Brain pericyte (primary cell): ENCODE results near the gene FNDC11.
"Not testable (repeated sequence)": the region's sequence is repeated elsewhere in the genome, so short reads cannot be mapped to it uniquely, and the experiment has no call there.

ENCODE experiments used
- DNase-seq: peaks from one replicate; pipeline ENCODE4 v3.0.0-alpha.2; 2012; ENCODE audit warnings: low read depth, low spot score

Gene FNDC11

DNA sequence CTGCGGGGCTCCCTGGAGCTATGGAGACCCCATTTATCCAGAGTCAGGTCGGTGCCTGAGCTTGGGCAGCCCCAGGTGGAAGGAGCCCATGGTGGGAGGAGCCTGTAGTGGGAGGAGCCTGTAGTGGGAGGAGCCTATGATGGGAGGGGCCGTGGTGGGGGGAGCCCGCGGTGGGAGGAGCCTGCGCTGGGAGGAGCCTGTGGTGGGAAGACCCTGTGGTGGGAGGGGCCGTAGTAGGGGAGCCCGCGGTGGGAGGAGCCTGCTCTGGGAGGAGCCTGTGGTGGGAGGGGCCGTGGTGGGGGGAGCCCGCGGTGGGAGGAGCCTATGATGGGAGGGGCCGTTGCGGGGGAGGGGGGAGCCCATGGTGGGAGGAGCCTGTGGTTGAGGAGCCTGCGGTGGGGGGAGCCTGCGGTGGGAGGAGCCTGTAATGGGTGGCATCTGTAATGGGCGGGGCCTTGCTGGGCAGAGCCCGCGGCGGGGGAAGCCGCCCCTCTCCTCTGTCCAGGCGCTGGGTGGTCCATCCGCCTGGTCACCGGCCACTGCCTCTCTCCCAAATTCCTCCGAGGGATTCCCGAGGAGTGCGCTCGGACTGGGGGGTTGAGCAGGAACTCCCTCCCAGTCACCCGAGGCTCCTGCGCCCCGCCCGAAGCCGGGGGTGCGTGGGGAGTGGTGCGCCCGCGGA is 567 bp upstream of the FNDC11 start:
- DNase-seq = no peak

- no peak for DNase-seq
These were observed 661 bp downstream of the FNDC11 start for GRCh38 chr20:63554361-63555278.

DNA sequence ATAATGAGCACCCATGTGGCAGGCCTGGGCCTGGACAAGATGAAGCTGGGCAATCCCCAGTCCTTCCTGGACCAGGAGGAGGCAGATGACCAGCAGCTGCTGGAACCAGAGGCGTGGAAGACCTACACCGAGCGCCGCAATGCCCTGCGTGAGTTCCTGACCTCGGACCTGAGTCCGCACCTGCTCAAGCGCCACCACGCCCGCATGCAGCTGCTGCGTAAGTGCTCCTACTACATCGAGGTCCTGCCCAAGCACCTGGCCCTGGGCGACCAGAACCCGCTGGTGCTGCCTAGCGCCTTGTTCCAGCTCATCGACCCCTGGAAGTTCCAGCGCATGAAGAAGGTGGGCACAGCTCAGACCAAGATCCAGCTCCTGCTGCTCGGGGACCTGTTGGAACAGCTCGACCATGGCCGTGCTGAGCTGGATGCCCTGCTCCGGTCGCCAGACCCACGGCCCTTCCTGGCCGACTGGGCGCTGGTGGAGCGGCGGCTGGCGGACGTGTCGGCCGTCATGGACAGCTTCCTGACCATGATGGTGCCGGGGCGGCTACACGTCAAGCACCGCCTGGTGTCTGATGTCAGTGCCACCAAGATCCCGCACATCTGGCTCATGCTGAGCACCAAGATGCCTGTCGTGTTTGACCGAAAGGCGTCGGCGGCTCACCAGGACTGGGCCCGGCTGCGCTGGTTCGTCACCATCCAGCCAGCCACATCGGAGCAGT is 1.9 kb downstream of the FNDC11 start:
- no peak for DNase-seq

- DNase-seq = no peak
These were observed 3.0 kb downstream of the FNDC11 start for GRCh38 chr20:63556873-63557478.

DNA sequence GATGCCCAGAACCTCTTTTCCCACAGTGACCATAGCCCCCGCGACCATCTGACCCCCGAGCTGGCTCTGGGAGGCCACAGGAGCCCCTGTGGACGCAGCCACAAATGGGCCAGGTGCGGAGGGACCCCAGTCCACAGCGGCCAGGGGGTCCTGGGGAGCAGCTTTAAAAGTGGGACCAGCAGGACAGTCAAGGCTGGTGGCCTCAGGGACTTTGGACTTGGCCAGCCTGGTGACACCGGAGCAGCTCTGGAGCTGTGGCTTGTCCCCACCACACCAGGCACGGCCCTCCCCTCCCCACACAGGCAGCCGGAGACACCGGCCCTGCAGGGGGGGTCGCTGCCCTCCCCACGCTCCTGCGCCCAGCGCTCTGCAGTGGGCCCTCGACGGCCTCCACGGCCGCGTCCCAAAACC is 3.5 kb downstream of the FNDC11 start:
- DNase-seq = no peak

DNA sequence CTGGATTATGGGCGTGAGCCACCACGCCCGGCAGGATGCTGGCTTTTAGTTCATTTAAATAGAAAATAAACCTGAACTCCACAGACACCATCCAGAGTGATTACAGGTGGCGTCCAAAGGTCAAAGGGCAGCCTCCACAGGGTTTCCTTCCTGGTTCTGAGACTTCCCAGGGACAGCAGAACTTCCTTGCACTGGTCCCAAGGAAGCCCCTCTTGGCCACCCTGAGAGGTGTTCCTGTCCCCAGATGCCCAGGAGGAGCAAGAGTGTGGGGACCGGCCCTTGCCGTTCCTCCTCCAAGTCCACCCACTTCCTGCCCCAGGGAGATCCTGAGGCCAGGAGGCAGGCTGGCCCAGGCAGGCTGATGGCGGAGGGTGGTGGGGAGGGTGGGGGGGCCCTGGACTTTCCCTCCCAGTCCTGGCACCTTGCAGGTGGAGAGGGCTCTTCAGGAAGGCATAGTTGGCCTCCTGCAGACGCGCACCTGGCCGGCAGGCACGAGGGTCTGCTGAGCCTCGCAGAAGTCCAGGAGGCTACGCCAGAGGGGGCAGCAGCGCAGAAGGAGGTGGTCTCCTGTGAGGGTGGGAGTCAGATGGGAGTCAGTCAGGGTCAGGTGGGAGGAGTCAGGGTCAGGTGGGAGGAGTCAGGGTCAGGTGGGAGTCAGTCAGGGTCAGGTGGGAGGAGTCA is 5.0 kb downstream of the FNDC11 start:
- DNase-seq = no peak

- not testable (repeated sequence) for DNase-seq
These were observed 5.8 kb downstream of the FNDC11 start for GRCh38 chr20:63559485-63560332.

DNA sequence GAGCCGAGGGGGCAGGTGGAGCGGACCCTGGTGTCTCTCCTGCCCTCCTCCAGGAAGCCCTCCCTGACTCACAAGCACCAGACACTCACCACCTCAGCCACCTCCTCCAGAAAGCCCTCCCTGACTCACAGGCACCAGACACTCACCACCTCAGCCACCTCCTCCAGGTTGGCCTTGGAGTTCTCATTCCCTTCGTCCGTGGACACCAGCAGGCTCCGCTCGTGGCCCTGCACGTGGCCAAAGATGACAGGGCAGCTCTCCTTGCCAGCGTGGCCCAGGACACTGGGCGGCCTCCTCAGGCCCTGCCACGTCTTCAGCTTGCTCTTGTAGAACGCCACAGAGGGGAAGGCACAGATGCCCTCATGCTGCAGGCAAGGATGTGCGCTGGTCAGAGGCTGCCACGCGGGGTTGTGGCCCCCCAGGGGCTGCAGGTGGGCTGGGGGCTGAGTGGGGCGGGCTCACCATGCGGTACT is 6.4 kb downstream of the FNDC11 start:
- DNase-seq = no peak

DNA sequence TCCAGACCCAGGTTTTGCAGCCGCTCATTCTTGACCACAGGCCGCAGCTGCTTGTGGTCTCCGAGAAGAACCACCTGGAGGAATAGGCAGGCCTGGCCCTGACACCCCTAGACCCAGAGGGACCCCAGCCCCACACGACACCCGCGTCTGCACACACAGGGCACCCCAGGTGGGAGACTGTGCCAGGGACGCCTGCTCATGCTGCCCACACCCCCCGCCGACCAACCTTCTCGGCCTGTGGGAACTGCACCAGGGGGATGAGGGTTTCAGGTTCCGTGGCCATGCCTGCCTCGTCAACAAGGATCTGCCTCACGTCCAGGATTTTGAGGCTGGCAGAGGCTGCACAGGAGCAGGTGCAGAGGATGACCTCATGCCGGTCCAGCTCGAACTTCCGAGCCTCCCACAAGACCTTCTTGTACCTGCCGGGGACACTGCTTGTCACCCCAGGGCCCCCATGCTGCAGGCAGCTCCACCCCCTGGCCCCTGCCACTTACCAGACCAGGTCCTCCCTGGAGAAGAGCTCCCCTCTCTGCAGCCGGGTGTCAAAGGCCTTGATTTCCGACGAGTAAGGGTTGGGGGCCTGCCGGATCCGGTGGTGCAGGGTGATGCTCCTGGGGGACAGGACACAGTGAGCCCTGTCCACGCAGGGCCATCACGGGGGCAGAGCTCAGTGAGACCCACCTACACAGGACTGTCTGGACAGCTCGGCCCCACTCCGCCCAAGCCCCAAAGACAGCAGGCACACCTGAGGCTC is 7.1 kb downstream of the FNDC11 start:
- no peak for DNase-seq

- no peak for DNase-seq
These were observed 7.9 kb downstream of the FNDC11 start for GRCh38 chr20:63561624-63562396.

- no peak for DNase-seq
These were observed 8.7 kb downstream of the FNDC11 start for GRCh38 chr20:63562461-63563224.

GRCh38 chr20:63563225-63563935 is 9.4 kb downstream of the FNDC11 start:
- no peak for DNase-seq

GRCh38 chr20:63564036-63564810 is 10.3 kb downstream of the FNDC11 start:
- no peak for DNase-seq

GRCh38 chr20:63565021-63565698 is 11.2 kb downstream of the FNDC11 start:
- DNase-seq = no peak

DNA sequence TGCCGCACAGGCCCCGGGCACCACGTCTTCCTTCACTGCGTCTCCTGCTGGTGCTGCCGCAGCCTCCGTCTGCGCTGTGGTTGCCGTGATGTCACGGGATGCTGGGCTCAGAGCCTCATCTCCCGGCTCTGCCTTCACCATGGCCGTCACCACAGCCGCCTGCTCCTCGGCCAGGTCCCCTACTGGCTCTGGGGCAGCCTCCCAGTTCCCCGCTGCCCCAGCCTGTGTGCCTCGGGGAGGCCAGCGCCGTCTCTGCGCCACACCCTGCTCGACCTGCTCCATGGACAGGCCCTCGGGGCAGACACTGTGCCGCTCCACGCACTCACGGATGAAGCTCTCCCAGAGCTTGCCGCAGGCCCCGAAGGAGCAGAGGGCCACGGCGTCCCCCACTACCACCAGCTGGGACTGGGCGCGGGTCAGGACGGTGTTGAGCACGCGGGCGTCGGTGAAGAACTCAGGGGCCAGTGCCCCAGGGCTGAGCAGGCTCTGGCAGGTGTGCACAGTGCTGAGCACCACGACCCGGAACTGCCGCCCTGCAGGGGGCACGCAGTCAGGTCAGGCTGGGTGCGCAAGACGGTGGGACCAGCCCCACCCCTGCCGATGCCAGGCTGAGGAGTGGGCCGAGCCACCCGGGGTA is 11.9 kb downstream of the FNDC11 start:
- no peak for DNase-seq
